Lower lobe of right lung (tissue), 2 donors: ENCODE results near the gene SLC30A4. TPM values are rescaled to one million over a fixed set of nuclear protein-coding genes. Genes with fewer than 3 reads are reported as not detected.
A peak's percentile ranks its signal among the peaks of the same experiment; 100 is the strongest.
"Not testable (repeated sequence)": the region's sequence is repeated elsewhere in the genome, so short reads cannot be mapped to it uniquely, and the experiment has no call there.

Experiments
- ATAC-seq, 2 donors: fragments of 200-7000 bp; cut with Tn5 transposase; one replicate each; pipeline ENCODE4 v1.9.1; 2020 to 2022; ENCODE audit warnings: mild to moderate bottlenecking in 2 of 2, moderate library complexity in 2 of 2
- DNase-seq: peaks from one replicate; pipeline ENCODE4 v3.0.0-alpha.2; 2020
- H3K27ac ChIP-seq: fragments of 200-600 bp; one replicate; pipeline ENCODE4 v1.8.0; 2022
- H3K27me3 ChIP-seq: fragments of 200-600 bp; one replicate; pipeline ENCODE4 v1.8.0; 2022; ENCODE audit warnings: low read depth
- H3K36me3 ChIP-seq: fragments of 200-600 bp; one replicate; pipeline ENCODE4 v1.8.0; 2022; ENCODE audit warnings: mild to moderate bottlenecking
- H3K4me1 ChIP-seq: fragments of 200-600 bp; one replicate; pipeline ENCODE4 v1.8.0; 2022
- H3K4me3 ChIP-seq: fragments of 200-600 bp; one replicate; pipeline ENCODE4 v1.8.0; 2022; ENCODE audit warnings: mild to moderate bottlenecking
- H3K9me3 ChIP-seq: fragments of 200-600 bp; one replicate; pipeline ENCODE4 v1.8.0; 2022
- intact Hi-C: fragments of 100-400 bp; cut with DNase I; formaldehyde crosslinking; loops from one replicate; pipeline ENCODE4 v1.11.0; 2022
- total RNA-seq: library from RNA; stranded (reverse); fragmentation: NEBNext Ultra II Directional; extraction: Animal tissue kit (Norgen Biotek cat#: 25700); gene quantifications from one replicate; pipeline ENCODE4 v1.2.1, GENCODE V29; 2021
- TF ChIP-seq, protein P1 (sequence below): fragments of 200-600 bp; IDR thresholded peaks from one replicate; pipeline ENCODE4 v1.8.0; 2022; ENCODE audit warnings: antibody characterized with exemption, mild to moderate bottlenecking
- donor health status: DM: no; HTN: yes; CAD: no; lungs with severe emphysema.

SLC30A4 gene
- total RNA-seq, 1 donor from 2014 or later, result 4.8 TPM

DNA sequence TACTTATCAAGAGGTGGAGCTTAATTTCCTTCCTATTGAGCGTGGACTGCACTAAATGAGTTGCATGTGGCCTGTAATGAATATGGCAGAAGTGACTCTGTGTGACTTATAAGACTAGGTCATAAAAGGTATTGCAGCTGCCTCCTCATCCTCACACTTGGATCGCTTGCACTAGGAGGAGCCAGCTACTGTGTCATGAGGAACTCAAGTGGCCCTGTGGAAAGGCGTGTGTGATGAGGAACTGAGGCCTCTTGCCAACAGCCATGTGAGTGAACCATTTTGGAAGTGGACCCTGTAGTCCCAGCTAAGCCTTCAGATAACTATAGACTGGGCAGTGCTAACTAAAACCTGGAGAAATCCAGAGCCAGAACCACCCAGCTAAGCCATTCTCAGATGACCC lies 7.1 kb upstream of the SLC30A4 start:
- no peaks in the 10 kb centered on the region for H3K27me3 ChIP-seq
- no peaks in the 10 kb centered on the region for H3K9me3 ChIP-seq
- no peaks in the 10 kb centered on the region for H3K36me3 ChIP-seq
- no peak for DNase-seq
- H3K27ac ChIP-seq, result no peak overlapping the region
- H3K4me3 ChIP-seq, result no peak overlapping the region
- ATAC-seq, result no peak
- no peaks in the 10 kb centered on the region for H3K4me1 ChIP-seq
- TF ChIP-seq, protein P1, sequence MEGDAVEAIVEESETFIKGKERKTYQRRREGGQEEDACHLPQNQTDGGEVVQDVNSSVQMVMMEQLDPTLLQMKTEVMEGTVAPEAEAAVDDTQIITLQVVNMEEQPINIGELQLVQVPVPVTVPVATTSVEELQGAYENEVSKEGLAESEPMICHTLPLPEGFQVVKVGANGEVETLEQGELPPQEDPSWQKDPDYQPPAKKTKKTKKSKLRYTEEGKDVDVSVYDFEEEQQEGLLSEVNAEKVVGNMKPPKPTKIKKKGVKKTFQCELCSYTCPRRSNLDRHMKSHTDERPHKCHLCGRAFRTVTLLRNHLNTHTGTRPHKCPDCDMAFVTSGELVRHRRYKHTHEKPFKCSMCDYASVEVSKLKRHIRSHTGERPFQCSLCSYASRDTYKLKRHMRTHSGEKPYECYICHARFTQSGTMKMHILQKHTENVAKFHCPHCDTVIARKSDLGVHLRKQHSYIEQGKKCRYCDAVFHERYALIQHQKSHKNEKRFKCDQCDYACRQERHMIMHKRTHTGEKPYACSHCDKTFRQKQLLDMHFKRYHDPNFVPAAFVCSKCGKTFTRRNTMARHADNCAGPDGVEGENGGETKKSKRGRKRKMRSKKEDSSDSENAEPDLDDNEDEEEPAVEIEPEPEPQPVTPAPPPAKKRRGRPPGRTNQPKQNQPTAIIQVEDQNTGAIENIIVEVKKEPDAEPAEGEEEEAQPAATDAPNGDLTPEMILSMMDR, result no peak
- intact Hi-C loops, result no loop called here

DNA sequence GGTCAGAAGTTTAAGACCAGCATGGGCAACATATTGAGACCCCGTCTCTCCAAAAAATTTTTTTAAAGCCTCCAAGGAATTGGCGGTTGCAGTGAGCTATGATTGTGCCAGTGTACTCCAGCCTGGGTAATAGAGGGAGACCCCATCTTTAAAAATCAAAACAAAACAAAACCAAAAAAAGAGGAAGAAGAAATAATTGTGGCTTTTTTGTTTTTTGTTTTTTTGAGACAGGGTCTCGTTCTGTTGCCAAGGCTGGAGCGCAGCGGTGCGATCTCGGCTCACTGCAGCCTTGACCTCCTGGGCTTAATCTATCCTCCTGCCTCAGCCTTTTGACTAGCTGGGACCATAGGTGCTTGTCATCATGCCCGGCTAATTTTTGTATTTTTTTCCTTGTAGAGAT lies 4.5 kb upstream of the SLC30A4 start:
- Histone ChIP-seq H3K4me1 (no peaks in the 10 kb centered on the region), H3K4me3 (no peak overlapping the region), H3K27me3 (no peaks in the 10 kb centered on the region), H3K36me3 (no peaks in the 10 kb centered on the region), H3K27ac (no peak overlapping the region), H3K9me3 (no peaks in the 10 kb centered on the region)
- ATAC-seq (no peak), DNase-seq (no peak)
- TF ChIP-seq, protein P1, result no peak
- intact Hi-C loops, result no loop called here

DNA sequence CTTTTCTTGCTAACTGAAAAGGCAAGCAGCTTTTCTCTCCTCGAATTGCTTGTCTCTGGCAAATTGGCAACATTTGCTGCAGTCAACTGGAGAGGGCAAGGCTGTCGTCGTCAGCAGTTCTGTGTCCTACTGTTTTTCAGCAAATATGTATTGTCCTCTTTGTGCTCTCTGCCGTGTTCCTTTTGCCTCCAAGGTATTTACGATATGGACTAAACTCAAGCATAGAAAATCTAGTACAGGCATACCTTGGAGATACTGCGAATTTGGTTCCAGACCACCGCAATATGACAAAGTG lies 558 bp upstream of the SLC30A4 start:
- Histone ChIP-seq H3K9me3 (no peaks in the 10 kb centered on the region), H3K36me3 (no peaks in the 10 kb centered on the region), H3K4me3 (peak overlapping the region; percentile 85), H3K4me1 (peaks cover 22% of the 10 kb centered on the region), H3K27me3 (no peaks in the 10 kb centered on the region), H3K27ac (peak overlapping the region; percentile 76)
- intact Hi-C loops, result no loop called here
- TF ChIP-seq, protein P1, result no peak
- no peak for ATAC-seq
- DNase-seq, result no peak

DNA sequence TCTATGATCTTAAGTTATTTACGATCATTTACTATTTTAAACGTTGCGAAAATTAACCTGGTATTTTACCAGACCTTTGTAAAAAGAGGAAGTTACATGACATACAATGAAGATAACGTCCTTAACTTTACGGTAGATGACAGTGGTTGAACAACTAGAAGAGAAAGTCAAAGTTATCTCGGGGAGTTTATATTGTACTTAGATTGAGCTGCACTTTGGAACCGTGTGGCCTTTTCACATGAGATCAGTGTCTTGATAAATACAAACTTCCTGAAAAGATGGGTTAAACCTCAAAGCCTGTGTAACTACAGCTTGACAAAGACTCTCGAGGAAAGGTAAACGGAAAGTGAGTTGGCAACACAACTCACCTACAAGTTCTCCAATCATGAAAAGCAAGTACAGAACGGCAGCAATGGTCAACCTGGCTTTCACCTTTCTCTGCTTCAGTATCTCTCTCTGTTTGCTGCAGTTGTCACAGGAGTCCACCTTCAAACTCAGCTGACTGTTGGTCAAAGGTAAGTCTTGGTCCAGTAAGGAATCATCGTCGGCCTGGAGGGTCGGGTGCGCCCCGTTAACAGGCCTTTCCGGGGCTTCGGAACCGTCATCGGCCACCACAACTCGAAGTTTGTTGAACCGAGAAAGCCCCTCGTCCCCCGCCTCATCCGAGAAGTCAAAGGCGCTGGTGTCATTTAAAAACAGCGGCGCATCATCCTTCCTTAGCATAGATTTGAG lies 793 bp downstream of the SLC30A4 start:
- intact Hi-C loops, result no loop called here
- Histone ChIP-seq H3K36me3 (no peaks in the 10 kb centered on the region), H3K27me3 (no peaks in the 10 kb centered on the region), H3K9me3 (no peaks in the 10 kb centered on the region), H3K27ac (peak overlapping the region; percentile 76), H3K4me3 (peak overlapping the region; percentile 85), H3K4me1 (peaks cover 22% of the 10 kb centered on the region)
- TF ChIP-seq, protein P1, result no peak
- no peak for DNase-seq
- peak; percentile 2 to 19 for ATAC-seq

DNA sequence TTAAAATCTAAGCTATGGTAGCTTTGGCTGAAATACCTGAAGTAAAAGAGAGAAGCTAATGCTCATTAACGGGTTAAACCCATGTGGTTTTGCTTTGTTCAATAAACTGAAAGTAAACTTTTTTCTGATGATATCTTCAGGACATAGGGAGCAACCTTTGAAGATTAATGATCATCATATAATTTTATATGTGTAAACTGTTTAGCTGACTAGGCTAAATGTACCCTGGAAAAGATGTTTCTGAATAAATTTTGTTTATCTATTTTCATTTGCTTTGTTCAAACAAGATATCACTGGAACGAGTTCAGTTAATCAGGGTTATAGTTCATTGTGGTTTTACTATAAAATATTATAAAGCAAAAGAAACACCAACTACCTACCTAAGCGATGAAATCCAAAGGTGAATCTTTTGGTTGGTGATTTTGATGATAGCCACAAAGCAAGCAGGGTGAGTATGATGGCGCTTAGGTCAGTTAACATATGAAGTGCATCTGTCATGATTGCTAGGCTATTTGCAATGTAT lies 11.7 kb downstream of the SLC30A4 start:
- no peak for ATAC-seq
- H3K4me3 ChIP-seq, result no peak overlapping the region
- H3K36me3 ChIP-seq, result peaks cover 19% of the 10 kb centered on the region
- H3K9me3 ChIP-seq, result no peaks in the 10 kb centered on the region
- TF ChIP-seq, protein P1, result no peak
- intact Hi-C loops, result no loop called here
- no peak for DNase-seq
- no peak overlapping the region for H3K27ac ChIP-seq
- H3K4me1 ChIP-seq, result no peaks in the 10 kb centered on the region
- no peaks in the 10 kb centered on the region for H3K27me3 ChIP-seq

DNA sequence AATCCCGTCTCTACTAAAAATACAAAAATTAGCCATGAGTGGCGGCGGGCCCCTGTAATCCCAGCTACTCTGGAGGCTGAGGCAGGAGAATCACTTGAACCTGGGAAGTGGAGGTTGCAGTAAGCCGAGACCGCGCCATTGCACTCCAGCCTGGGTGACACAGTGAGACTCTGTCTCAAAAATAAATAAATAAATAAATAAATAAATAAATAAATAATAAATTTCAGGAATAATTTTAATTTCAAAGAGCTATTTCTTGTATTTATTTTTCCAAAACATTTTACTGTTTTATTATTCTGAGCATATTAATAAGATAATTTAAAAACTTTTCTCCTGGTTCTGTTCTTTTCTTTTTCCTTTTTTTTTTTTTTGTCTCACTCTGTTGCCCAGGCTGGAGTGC lies 15.4 kb downstream of the SLC30A4 start:
- intact Hi-C loops, ATAC-seq, DNase-seq, H3K4me1 ChIP-seq, H3K4me3 ChIP-seq, H3K9me3 ChIP-seq, H3K27ac ChIP-seq, H3K27me3 ChIP-seq: not testable (repeated sequence)
- peaks cover 24% of the 10 kb centered on the region for H3K36me3 ChIP-seq
